GM18511 (cell line): ENCODE data around the gene ATG10.
"Not testable (repeated sequence)": the region's sequence is repeated elsewhere in the genome, so short reads cannot be mapped to it uniquely, and the experiment has no call there.

Source experiments
- ATAC-seq: cut with Tn5 transposase; IDR thresholded peaks from one replicate; pipeline ENCODE4 v1.9.1; 2021; ENCODE audit warnings: mild to moderate bottlenecking, moderate library complexity; ENCODE audit not compliant: unreplicated experiment

Gene ATG10

DNA sequence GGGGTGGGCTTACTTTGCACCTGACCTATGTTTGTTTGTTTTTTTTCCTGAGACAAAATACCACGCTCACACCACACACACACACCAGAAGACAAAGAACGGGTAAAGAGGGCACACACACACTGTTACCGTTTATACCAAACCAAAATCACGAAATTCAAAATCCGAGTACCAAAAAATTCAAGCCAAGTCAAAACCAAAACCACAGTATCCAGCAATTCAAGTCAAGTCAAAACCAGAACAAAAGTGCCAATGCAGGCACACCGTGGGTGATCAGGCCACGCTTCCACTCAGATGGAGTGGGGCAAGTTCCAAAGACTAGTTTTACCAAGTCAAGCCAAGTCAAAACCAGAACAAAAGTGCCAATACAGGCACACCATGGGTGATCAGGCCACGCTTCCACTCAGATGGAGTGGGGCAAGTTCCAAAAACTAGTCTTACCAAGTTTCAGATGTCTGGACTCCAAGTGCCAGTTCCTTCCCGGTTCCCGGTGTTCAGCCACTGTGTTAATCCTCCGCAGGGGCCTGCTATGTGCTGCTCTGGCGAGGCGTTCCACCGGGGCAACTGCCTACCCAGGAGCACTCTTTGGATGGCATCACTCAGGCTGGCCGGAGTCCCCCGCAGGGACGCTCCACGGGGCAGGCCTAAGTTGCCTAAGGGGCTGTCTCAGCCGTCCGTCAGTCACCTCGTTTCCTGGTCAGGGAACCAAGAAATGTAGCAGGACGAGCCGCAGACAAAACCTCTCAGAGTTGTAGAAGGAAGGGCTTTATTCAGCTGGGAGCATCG, 300.9 kb downstream of the ATG10 start:
- ATAC-seq, result not testable (repeated sequence)

DNA sequence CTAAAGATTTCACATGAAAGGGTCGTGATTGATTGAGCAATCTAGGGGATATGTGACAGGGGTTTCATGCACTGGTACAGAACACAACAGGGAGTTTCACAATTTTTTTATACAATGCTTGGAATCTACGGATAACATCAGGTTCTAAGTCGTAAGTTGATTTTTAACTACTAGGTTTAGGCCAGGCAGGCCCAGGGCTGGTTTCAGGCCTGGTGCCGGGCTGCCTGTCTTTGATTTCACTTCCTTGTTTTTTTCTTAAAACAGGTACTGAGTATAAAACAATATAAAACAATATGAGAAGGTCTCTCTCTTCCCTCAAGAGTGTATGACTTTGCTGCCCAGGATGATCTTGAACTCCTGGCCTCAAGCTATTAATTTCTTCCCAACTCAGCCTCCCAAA, 301.6 kb downstream of the ATG10 start:
- not testable (repeated sequence) for ATAC-seq

DNA sequence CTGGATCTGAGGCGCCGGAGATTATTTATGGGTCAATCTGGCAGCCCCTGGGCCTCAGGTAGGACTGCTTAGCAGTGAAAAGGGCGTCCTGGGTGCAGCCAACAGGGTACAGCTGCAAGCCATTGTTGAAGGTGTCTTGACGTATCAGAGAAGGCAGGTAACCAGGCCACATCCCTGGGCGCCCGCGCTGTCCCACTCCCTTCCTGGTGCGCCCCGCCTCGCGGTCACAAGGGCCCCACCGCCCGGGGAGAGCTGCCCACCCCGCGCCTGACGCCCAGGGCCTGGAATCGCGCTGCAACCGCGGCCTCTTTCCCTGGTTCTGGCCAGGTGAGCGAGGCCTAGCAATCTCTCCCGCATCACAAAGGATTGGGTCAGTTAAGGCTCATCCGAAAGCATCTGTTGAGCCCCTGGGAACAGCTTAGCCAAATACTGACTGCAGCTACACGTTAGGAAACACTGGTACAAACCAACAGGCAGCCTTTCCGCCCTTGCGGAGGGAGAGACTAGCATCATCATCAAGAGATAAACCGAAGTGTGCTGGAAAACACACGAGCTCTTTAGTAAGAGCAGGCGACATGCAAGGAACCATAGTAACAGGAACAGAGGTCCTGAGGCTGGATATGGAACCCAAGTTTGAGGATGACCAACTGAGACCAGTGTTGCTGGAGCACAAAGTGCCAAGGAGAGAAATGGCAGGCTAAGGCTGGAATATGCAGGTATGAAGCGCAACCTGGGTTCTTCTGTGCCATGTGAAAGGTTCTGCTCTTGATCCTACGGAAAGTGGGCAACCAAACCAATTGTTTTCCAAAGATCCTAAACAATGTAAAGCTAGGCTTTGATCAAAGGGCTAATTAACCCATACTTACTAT, 302.8 kb downstream of the ATG10 start:
- no peak for ATAC-seq

DNA sequence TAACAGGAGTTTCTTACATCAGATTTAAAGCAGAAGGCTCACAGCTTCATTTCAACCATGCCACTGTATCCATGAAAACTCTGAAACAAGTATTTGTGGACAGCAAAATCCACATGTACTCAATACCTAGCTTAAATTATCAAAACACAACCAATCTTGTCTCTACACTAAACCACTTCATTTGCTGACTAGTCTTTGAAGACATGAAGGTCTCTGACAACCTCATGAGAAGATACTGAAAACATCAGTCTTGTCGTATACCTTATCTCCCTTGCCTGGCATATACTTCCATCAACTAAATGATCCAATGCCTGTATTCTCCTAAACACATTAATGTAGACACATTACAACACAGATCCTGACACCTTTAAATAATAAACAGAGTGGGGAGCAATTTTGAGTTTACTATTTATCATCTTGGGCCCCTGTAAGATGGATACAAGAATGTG, 303.4 kb downstream of the ATG10 start:
- no peak for ATAC-seq

DNA sequence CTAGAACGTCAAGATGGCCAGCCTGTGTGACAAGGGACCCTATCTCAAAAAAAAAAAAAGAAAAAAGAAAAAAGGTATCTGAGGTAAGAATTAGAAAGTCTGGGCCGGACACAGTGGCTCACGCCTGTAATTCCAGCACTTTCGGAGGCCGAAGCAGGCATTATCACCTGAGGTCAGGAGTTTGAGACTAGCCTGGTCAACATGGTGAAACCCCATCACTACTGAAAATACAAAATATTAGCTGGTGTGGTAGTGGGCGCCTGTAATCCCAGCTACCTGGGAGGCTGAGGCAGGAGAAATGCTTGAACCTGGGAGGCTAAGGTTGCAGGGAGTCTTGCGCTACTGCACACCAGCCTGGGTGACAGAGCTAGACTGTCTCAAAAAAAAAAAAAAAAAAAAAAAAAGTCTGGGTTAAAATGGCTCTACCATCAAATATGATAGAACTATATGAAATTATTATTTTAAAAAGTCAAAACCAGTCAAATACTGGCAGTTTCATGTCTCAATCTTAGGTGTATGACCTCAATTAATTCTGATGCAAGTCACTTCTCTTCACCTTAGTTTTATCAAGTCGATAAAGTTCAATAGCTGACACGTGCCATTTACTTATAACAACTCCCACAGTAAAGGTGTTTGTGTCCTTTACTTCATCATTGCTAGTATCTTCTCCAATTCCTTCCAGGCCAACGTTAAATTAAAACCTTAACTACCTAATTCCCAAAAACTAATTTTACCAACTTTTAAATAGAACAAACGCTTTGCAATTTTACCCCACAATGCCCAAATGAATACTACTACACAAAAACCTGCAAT, 305.2 kb downstream of the ATG10 start:
- ATAC-seq, result no peak

DNA sequence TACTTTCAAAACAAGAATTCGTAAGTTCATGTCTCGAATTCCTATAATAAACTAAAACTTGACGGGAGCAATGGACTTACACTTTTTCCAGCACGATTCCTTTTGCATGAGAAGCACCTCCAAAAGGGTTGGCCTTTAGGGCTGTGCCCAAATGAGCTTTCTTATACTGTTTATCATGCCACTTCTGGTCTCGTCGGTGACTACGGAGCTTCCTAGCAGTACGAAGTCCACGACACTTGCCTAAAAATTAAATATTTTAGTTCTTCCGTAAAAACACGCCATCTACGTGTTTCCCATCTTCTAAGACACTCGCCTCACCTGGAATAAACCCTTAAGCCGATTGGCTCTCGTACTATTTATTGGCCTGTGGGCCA, 305.8 kb downstream of the ATG10 start:
- no peak for ATAC-seq

DNA sequence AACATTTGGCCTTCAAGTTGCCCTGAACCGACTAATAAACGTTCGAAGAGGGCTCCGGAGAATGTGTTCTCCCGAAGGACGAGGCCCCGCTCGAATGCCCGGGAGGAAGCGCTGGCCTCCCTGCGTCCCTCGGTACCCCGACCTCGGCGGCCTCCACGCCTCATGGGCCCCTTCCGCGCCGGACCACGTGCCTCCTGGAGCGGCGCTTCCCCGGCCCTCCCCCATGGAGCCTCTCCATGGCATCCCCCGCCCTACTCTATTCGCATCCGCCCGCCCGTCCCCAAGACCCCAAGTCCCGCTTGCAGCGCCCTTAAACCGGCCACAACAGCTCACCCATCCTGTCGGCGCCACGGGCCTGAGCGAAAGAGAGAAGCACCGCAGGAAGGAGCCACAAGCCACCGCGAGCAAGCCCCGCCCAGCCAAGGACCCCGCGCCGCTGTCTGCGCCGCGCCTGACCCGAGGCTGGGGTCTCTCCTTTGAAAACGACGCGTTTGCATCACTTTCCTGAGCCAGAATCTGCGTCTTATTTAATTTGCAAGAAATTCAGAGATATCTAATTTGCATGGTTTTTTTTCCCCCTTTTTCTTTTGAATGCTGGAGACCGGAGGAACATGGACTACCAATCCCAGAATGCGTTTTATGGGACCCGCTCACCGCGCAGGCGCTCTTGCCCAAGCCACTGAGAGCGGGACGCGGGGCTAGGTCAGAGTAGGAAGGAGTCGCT, 306.3 kb downstream of the ATG10 start, which contains the start of gene RPS23:
TSS of gene RPS23 (minus strand) at position 368 of the 724 bp plus-strand sequence. CDS start at position 337, 31 bp downstream.
- peak; percentile 94 for ATAC-seq

DNA sequence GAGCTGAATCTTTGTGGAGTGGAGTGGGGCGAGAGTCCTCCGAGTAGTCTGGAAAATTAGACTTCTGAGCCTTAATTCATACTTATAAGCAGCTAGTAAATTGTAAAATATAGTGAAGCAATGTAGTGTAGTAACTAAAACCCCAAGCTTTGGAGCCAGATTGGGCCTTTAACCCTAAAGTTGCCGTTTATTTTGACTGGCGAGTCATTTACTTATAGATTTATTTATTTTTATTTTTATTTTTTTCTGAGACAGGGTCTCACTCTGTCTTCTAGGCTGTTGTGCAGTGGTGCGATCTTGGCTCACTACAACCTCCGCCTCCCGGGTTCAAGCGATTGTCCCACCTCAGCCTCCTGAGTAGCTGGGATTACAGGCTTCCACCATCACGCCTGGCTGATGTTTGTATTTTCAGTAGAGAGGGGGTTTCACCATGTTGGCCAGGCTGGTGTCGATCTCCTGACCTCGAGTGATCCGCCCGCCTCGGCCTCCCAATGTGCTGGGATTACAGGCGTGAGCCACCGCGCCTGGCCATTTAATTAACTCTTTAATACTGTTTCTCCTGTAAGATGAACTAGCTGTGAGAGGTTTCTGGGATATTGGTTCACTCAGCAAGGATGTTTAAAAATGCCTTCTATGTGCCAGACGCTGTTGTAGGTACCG, 307.0 kb downstream of the ATG10 start:
- no peak for ATAC-seq

DNA sequence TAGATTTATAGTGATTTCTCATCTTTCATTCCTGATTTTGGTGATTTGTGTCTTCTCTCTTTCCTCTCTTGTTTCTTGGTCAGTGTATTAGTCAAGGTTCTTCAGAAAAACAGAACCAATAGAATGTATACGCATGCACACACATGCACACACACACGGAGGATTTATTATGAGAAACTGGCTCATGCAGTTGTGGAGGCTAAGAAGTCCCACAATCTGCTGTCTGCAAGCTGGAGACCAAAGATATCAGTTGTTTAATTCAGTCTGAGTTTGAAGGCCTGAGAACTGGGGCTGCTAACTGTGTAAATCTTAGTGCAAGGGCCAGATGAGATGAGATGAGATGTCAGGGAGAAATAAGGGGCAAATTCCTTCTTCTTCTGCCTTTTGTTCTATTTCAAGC, 312.1 kb downstream of the ATG10 start:
- no peak for ATAC-seq

DNA sequence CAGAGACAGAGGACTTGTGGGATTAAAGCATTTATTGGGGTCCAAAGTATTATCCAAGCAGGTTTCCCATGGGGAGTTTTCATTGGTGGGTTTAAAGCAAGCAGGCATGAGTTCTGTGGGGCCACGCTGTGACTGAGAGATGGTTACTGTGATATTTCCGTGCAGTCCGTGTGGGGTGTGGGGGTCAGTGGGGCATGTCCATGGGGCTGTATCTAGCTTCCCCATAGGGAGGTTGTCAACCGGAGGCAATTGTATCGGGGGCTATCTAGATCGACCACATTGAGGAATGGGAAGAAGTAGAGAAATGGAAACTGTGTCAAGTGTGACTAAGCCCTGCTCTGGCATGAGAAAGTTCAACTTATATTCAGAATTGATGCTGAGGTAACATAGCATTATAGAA, 313.4 kb downstream of the ATG10 start:
- ATAC-seq, result no peak

DNA sequence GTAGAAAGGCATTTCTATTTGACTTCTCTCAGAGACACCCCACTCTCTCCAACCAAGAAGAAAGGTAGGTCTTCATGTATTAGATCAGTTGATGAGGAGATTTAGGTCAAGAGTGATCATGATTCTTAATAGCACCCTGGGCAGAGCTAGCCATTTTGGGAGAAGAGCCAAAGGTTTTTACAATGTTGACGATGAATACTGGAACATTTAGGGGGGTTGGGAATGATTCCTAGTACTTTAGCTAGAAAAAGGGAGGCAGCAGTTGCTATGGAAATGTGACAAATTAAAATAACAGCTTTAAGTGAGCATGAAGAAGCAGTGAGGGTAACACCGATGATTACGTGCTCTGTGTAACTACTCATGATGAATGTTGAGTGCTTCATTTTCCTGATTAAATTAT, 315.8 kb downstream of the ATG10 start:
- ATAC-seq, result no peak

DNA sequence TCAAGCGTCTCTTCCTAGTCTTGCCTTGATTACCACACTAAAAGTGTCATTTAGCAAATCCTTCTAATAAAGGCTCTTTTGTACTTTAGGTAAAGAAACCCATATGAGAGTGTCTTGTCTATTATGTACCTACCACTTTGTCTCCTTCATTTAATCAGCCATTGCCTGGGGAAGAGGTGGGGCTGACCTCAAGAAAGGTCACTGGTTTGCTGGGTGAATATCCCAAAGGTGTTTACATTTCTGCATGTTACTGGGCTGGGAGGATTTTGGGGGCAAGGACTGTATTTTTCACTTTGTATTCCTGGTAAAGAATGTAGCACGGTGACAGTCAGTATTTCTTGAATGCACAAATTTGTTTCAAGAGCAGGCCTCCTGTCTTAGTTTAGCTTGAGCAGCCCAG, 318.2 kb downstream of the ATG10 start:
- no peak for ATAC-seq

DNA sequence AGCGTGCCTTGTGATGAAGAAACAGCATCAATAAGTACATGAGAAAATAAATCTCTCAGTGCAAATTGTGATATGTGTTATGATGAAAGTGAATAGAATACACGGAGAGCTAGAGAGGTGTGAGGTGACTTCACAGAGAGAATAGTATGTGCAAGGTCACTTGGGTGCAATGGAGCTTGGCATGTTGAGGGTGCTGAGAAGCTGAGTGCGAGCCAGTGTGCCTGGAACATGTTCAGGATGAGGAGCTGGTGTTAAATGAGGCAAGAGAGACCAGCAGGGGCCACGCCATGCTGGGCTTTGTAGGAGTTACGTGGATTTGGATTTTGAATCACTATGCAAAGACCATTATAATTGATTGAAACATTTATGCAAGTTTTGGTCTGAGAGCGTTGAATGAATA, 319.1 kb downstream of the ATG10 start:
- ATAC-seq, result no peak

DNA sequence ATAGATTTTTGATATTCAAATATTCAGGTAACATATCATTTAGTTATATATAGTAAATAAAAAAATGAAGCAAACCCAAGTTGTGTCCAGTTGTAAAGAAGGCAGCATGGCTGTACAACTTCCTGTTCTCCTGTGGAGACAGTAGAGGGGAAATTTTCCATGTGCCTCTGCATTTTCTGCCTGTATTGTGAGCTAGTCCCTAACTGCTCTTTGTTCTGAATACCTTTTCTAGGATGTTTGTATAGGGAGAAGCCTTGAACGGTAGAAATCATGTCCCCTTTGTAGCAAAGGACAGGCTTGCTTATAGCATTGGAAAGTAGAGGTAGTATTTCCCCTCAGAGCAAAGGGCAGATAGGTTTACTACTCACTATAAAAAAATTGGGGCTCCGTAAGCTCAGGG, 319.6 kb downstream of the ATG10 start:
- no peak for ATAC-seq

DNA sequence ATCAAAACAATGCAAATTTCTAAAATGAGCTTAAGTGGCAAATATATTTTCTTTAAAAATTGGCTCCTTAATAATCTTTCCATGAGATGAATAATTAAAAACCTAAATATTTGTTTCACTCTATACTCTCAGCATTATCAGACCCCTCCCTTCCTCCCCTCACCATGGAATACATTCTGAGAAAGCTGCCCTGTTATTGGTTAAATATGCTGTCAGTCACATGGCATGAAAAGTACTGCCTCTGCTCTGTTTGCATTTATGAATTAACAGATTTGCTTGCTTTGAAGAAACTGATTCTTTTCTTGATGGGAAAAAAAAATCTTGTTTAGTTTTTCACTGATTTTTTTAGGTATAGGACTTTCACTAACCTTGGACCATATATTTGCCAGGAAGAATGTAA, 323.3 kb downstream of the ATG10 start:
- ATAC-seq, result no peak

DNA sequence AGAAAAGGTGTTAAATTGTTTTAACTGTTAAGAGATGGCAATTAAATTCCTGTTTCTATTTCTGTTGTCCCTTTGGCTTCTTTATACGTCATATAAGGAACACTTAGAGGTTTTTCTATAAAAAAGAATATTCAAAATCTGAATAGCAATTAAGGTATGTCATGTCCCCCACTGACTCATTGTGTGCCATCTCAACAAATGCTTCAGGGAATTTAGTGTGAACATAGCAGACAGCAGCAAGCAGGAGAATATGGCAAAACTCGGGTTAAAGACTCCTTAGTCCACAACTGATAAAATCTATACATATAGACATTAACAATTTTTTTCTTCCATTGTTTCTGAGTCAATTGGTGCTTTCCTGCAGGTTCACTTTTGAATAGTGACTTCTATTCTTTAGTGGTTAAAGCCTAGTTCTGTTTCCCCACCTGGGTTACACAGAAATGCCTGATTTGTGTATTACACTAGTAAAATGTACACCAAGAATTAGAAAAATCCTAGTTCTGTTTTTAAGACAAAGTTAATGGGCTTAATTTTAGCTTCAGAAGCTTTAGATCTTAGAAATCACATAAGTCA, 324.2 kb downstream of the ATG10 start:
- ATAC-seq, result no peak

DNA sequence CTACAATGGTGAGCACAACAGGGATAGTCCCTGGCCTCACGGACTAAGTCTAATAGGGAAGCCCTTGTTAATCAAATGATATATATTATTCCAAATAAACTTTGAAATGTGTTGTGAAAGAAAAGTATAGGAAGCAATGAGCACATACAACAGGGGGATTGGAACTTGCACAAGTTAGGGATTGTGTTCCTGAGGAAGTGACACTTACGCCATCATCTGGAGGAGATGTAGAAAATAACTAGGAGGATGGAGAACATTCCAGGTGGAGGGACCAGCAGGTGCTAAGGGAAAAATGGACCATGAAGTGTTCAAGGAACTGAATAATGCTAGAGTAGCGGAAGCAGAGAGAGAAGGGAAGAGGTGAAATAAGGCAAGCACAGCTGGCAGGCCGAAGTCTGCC, 325.1 kb downstream of the ATG10 start:
- ATAC-seq, result no peak

DNA sequence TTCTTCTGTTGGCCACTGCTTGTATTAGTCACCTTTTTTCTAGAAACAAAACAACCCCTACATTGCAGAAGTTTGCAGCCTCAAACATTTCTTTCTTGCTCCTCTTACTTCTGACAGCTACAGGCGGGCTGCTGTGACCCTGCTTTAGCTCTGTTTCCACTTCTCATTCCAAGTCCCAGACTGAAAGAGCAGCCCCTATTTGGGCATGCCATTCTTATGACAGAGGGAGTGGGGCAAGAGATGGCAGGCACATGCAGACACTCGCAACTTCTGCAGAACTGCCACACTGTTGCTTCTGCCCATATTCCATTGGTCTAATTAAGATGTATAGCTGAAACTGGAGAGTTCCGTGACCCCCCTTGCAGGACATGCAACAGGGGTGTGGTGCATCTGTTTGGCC, 325.9 kb downstream of the ATG10 start:
- no peak for ATAC-seq

DNA sequence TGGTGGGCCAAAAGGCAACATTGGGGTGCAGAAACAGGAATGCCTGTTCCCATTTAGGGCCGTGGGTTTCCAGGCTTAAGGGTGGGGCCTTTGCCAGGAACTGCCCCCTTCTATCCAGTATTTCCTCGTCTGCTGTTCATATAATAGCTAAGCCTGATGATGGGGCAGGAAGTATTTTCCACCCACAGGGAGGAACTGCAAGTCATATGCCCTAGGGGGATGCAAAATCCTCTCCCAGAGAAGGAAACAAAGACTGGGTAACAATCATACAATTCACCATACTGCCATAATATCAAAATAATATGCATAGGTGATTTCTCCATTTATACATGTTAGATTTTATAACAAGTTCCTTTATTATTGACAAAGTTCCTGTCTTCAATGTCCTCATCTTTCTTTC, 326.8 kb downstream of the ATG10 start:
- no peak for ATAC-seq

DNA sequence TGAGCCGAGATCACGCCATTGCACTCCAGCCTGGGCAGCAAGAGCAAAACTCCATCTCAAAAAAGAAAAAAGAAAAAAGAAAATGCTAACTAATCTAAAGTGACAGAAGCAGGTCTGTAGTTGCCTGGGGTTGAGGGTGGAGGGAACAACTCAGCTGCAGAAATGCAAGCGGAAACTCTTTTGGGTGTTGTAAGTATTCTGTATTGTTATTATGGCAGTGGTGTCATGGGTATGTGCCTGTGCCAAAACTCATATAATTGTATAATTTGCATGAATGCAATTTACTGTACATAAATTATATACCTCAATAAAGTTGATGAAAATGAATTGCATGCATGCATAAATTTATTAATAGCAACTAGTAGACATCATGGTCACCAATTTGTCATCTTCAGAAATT, 329.4 kb downstream of the ATG10 start:
- ATAC-seq, result no peak
